Measurements from ENCODE around the gene C7orf57.

GRCh38 chr7:48041653-48041970, 6.3 kb downstream of the C7orf57 start:
- no peak for TF ChIP-seq MXI1 (IDR thresholded peaks at IDR 0.05; ENCODE audit: low read depth, low read length)
- no peak for TF ChIP-seq CTCF (IDR thresholded peaks at IDR 0.05)
- no peak; the same call in 1 of the 2 replicates for TF ChIP-seq POLR2AphosphoS5 (IDR thresholded peaks at IDR 0.05; ENCODE audit: low read depth, low read length)
- TF ChIP-seq GATA2 (CRISPR knock-in tag; IDR thresholded peaks at IDR 0.05) = no peak
- no peak for TF ChIP-seq RAD21 (IDR thresholded peaks at IDR 0.05; ENCODE audit: low read length)
- TF ChIP-seq REST (IDR thresholded peaks at IDR 0.05; ENCODE audit: low read depth, low read length) = no peak
- no peak for TF ChIP-seq RCOR1 (IDR thresholded peaks at IDR 0.05; ENCODE audit: low read length)
